NCI-H2196 (cell line): ENCODE data around the gene GSTT2.
"Not testable (repeated sequence)": the region's sequence is repeated elsewhere in the genome, so short reads cannot be mapped to it uniquely, and the experiment has no call there.

Experiments
- DNase-seq: peaks from one replicate; lab custom pipeline; 2025; ENCODE audit not compliant: unreplicated experiment; lab: John Stamatoyannopoulos, UW

GSTT2 gene

GRCh38 chr22:23974345-23974744, 5.6 kb upstream of the GSTT2 start, which contains the start of gene DDT:
Gene DDT (minus strand): TSS chr22:23974441. CDS start chr22:23974414, 27 bp downstream.
- DNase-seq, result not testable (repeated sequence)

DNA sequence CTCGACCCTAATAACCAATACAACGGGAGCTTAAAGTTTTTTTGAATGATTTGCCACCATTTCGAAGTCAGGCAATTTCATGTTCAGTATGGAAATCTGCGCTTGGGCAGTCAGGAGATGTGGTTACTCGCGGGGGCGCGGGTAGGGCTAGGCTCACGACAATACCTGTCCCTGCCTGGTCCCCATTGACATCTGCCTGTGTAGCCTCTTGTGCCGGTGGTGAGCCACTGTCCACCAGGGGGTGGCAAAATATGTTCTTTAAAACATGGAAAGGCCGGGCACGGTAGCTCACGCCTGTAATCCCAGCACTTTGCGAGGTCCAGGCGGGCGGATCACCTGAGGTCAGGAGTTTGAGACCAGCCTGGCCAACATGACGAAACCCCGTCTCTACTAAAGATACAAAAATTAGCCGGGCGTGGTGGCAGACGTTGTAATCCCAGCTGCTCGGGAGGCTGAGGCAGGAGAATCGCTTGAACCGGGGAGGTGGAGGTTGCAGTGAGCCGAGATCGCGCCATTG, 5.0 kb upstream of the GSTT2 start:
- DNase-seq, result not testable (repeated sequence)

- DNase-seq, result not testable (repeated sequence)
Measured at GRCh38 chr22:23977304-23977703, 2.6 kb upstream of the GSTT2 start.

DNA sequence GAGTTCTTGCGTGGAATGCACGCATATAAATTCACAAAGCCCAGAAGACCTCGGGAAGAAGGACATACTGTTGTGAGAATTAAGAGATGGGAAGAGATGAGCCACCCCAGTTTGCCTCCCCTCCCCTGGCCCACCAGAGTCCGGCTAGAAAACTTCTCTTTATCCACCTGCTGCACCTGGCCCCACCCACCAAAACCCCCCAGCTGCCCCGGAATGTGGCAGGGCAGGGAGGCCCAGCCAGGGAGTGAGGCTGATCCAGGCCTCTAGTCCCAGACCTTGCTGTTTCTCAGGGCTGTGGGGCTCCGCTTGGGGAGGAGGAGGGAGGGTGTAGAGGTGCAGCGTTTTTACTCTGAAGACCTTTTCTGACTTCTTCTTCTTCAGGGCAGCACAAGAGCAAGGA, 633 bp downstream of the GSTT2 start:
- not testable (repeated sequence) for DNase-seq

- DNase-seq, result no peak
Measured at GRCh38 chr22:23984430-23984829, 4.5 kb downstream of the GSTT2 start.

DNA sequence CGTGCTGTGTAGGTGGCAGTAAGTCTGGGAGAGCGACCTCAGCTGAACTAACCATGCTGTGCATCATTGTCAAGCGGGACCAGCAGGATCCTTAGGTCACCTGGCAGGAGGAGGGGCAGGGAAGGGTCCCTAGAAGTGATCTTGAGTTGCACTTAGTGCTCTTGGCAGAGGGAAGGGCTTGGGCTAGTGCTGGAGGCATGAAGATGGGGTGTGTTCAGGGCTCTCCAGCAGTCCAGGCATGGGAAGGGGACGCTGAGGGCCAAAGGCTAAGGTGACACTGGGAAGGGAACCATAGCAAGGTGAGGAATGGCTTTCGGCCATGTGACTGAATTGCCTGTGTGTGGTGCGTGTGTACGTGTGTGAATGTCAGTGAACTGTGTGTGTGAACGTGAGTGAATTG, 6.2 kb downstream of the GSTT2 start:
- not testable (repeated sequence) for DNase-seq

DNA sequence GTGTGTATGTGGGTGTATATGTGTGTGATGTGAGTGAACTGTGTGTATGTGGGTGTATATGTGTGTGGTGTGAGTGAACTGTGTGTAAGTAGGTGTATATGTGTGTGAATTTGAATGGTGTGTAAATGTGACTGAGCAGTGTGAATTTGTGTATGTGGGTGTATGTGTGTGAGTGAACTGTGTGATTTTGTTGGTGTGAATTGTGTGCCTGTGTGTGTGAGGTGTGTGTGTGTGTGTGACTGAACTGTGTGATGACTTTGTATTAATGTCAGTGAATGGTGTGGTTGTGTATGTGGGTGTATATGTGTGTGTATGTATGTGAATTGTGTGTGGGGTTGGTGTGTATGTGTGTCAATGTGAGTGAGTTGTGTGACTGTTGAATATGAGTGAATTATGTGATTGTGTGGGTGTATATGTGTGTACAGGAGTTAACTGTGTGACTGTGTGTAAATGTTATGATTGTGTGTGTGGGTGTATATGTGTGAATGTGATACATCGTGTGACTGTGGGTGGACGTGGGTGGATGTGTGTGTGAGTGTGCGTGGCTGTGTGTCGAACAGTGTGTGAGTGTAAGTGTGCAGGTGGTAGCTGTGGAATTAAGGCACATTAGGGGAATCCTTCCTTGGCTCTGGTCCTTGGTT, 6.7 kb downstream of the GSTT2 start:
- DNase-seq, result not testable (repeated sequence)

- not testable (repeated sequence) for DNase-seq
Measured at GRCh38 chr22:23989583-23990244, 9.8 kb downstream of the GSTT2 start.

GRCh38 chr22:23993080-23993479, 13.1 kb downstream of the GSTT2 start:
- not testable (repeated sequence) for DNase-seq

DNA sequence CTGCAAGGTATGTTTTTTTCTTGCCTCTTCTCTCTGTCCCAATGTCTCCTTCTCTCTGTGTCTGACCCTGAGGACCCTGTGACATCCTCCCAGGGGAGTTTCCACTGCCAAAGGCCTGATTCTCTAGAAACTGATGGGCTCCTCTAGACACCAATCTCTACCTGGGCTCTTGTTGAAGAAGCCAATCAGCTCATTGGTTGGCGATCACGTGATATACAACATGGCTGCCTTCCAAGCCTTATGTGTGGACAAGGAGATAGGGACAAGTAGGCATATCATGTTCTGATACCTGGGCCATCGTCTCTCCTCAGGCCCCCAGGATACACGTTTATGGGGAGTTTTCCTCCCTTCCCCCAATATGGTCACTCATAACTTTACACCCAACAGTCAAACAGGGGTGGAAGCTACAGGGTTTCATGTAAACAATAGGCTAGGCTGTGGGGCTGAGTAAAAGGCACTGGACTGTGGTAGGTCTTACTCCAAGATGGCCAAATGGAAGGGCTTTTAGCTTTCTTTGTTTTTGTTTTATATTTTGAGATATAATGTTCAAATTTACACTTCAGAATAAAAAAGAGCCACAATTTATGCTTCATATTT, 13.7 kb downstream of the GSTT2 start:
- peak; percentile 9 for DNase-seq

GRCh38 chr22:23997092-23997491, 17.2 kb downstream of the GSTT2 start:
- DNase-seq, result no peak

DNA sequence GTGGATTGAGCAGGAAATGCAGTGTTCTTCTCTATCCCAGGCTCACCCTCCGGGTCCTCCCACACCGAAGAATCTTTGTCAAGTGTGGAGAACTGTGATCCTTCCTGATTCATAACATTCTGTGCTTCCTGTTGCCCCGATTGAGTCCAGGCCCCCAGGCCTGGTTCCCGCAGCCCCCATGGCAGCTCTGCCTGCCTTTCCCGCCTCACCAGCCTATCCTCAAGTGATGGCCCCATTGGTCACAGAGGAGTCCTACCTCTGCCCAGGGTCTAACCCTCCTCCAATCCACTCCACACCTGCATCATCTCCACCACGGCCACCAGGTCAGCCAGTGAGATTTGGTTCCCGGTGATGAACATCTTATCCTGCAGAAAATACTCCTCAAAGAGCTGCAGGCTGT, 19.8 kb downstream of the GSTT2 start:
- DNase-seq, result not testable (repeated sequence)

GRCh38 chr22:24001314-24001713, 21.4 kb downstream of the GSTT2 start:
- no peak for DNase-seq

DNA sequence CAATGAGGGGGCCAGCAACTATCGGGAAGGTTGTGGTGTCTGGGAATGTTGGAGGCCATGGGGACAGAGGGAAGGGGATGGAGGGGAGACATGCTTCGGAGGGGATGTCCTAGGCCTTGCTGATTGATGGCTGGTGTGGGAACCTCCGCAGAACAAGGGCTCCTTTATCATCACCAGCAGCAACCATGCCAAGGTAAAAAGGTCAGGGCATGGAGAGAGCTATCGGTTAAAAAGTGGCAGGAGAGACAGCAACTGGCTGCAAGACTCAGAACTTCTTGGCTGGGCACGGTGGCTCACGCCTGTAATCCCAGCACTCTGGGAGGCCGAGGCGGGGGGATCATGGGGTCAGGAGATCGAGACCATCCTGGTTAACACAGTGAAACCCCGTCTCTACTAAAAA, 22.3 kb downstream of the GSTT2 start:
- no peak for DNase-seq

DNA sequence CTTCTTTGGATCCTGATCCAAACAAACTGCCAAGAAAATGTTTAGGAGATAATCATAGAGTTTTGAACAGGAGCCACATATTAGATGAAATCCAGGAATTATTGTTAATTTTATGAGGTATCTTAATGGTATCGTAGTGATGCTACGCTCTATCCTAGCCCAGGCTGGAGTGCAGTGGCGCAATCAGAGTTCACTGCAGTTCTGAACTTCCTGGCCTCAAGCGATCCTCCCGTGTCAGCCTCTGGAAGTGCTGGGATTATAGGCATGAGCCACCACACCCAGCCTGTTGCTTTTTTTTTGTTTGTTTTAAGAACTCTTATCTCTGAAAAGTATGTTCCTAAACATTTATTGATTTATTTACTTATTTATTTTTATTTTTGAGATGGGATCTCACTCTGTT, 22.9 kb downstream of the GSTT2 start:
- no peak for DNase-seq

GRCh38 chr22:24003887-24004286, 24.0 kb downstream of the GSTT2 start:
- no peak for DNase-seq

GRCh38 chr22:24005201-24005600, 25.3 kb downstream of the GSTT2 start, which contains the start of gene GSTT4:
Gene GSTT4 (minus strand): TSS chr22:24005453. CDS start chr22:24005356, 97 bp downstream.
- DNase-seq, result no peak

GRCh38 chr22:24006207-24006913, 26.4 kb downstream of the GSTT2 start:
- no peak for DNase-seq

- DNase-seq, result no peak
Measured at GRCh38 chr22:24006914-24007214, 26.9 kb downstream of the GSTT2 start.

GRCh38 chr22:24007253-24008021, 27.5 kb downstream of the GSTT2 start:
- DNase-seq, result no peak

DNA sequence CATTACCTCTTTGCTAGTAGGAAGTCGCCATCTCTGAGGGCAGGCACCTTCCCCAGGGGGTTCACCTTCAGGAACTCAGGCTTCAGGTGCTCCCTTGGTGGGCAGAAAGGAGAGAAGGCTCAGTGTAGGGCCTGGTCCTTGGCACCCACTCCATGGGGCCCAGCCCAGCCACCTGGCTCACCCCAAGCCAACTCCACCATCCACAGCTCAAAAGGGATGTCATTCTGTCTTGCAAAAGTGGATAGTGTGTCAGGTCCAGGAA, 28.0 kb downstream of the GSTT2 start:
- no peak for DNase-seq
